ENCODE data around the gene MMP28. TPM values are rescaled to one million over a fixed set of nuclear protein-coding genes. Genes with fewer than 3 reads are reported as not detected.

MMP28 gene
- total RNA-seq, 1 donor from 2014 or later = 44.6 TPM

DNA sequence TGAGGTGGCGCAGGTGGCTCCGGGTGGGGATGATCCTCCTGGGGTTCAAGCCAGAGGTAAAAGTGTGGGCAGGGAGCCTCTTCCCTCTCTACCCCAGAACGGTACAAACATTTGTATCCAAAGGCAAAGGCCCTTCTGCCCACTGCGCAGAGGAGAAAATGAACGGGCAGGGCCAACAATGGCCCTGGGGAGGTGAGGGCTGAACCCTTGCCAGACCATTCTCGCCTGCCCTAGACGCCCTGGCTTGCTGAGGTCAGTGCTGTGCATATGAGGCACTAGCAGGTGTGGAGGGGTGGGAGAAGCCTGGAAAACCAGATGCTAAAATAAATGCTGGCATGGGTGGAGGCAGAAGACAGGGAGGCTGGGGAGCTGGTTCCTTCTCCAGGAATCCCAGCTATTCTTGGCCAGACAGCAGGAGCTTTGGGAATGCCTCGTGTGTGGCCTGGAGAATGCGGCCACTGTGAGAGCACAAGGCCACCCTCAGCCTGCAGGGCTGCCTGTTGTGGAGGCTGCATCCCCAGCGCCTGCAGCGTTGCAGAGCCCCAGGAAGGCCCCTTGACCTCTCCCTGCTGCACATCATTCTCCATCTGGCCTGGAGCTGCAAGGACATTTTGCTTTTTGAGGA lies 30.2 kb downstream of the MMP28 start:
- Histone ChIP-seq H3K36me3 (no peaks in the 10 kb centered on the region), H3K4me1 (peaks cover 2 to 10% of the 10 kb centered on the region in 2 donors), H3K27ac (no peak overlapping the region), H3K9me3 (no peaks in the 10 kb centered on the region), H3K4me3 (no peak overlapping the region), H3K27me3 (no peaks in the 10 kb centered on the region)
- TF ChIP-seq, protein P1, sequence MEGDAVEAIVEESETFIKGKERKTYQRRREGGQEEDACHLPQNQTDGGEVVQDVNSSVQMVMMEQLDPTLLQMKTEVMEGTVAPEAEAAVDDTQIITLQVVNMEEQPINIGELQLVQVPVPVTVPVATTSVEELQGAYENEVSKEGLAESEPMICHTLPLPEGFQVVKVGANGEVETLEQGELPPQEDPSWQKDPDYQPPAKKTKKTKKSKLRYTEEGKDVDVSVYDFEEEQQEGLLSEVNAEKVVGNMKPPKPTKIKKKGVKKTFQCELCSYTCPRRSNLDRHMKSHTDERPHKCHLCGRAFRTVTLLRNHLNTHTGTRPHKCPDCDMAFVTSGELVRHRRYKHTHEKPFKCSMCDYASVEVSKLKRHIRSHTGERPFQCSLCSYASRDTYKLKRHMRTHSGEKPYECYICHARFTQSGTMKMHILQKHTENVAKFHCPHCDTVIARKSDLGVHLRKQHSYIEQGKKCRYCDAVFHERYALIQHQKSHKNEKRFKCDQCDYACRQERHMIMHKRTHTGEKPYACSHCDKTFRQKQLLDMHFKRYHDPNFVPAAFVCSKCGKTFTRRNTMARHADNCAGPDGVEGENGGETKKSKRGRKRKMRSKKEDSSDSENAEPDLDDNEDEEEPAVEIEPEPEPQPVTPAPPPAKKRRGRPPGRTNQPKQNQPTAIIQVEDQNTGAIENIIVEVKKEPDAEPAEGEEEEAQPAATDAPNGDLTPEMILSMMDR (IDR thresholded peaks at IDR 0.05) = no peak
- intact Hi-C loops (cut with DNase I) = no loop called here
- no peak for DNase-seq (ENCODE audit: low spot score in 2 of 2)

DNA sequence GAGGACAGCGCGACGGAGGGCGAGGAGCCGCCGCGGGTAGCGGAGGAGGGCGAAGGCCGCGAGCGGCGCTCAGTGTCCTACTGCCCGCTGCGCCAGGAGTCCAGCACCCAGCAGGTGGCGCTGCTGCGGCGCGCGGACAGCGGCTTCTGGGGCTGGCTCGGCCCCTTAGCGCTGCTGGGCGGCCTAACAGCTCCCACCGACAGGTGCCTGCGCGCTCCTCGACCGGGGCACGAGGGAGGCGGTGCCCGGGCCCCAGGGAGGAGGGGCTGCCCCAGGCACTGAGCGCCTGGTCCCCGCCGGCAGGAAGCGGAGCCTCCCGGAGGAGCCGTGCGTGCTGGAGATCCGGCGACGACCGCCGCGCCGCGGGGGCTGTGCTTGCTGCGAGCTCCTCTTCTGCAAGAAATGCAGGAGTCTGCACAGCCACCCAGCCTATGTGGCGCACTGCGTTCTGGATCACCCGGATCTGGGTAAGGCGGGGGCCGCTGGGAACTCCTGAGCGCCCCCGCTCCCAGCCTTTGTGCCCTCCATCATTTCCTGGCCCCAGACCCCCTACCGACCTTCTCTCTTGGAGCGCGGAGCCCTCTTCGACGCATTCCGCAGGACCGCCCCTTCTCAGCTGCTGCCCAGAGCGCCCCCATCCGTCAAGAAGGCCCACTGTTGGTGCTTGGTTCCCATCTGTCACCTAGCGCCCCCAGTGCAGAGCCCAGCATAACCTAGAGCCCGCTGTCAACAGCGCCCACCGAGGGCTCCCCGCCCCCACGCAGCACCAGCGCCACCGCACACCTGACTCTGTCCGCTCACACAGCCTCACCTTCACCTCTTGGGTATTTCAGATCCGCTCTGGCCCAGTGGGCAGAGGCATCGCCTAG lies 31.1 kb downstream of the MMP28 start:
- Histone ChIP-seq H3K27ac (peak overlapping the region in 1 of 2 donors; percentile 40), H3K4me3 (peak overlapping the region; percentile 28 to 70), H3K36me3 (no peaks in the 10 kb centered on the region), H3K4me1 (peaks cover 2 to 10% of the 10 kb centered on the region in 2 donors), H3K27me3 (no peaks in the 10 kb centered on the region), H3K9me3 (no peaks in the 10 kb centered on the region)
- intact Hi-C loops (cut with DNase I) = loop anchor here (1.0 kb wide), 2 partner anchors 40 to 45 kb away; partner anchors contain the start of gene TAF15
- TF ChIP-seq, protein P1 (IDR thresholded peaks at IDR 0.05) = peak; percentile 91 to 98 (median 97)
- DNase-seq (ENCODE audit: low spot score in 2 of 2) = peak; percentile 23 to 91

DNA sequence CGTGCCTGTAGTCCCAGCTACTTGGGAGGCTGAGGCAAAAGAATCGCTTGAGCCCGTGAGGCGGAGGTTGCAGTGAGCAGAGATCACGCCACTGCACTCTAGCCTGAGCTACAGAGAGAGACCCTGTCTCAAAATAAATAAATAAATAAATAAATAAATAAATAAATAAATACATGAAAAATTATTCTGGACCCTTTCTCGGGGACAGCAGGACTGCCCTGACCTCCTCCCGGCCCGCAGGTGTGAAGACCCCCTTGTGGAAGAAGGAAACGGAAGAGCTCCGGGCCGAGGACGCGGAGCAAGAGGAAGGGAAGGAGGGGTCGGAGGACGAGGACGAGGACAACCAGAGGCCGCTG lies 31.7 kb downstream of the MMP28 start:
- Histone ChIP-seq H3K4me3 (peak overlapping the region; percentile 28 to 70), H3K4me1 (peaks cover 2 to 10% of the 10 kb centered on the region in 2 donors), H3K36me3 (no peaks in the 10 kb centered on the region), H3K9me3 (no peaks in the 10 kb centered on the region), H3K27me3 (no peaks in the 10 kb centered on the region), H3K27ac (no peak overlapping the region)
- intact Hi-C loops (cut with DNase I) = loop anchor here (1.0 kb wide), 2 partner anchors 41 to 46 kb away; partner anchors contain the start of gene TAF15
- no peak for DNase-seq (ENCODE audit: low spot score in 2 of 2)
- TF ChIP-seq, protein P1 (IDR thresholded peaks at IDR 0.05) = no peak

DNA sequence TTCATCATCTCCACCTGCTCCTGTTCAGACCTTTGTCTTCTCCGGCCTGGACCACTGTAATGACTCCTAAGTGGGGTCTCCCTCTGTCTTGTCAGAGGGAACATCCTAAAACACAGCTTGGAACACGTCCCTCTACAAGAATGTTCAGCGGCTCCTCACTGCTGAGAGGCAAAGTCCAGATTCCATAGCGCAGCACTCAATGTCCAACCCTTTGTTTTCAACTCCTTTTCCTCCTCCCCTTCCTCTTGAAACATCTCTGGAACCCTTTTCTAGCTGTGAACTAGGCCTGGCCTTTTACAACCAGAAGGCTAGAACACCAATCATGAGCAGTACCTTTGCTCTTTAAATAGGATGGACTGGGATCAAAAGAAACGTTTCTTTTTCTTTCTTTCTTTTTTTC lies 33.8 kb downstream of the MMP28 start:
- TF ChIP-seq, protein P1 (IDR thresholded peaks at IDR 0.05) = no peak
- H3K4me3 ChIP-seq = no peak overlapping the region
- H3K4me1 ChIP-seq = peaks cover 2 to 10% of the 10 kb centered on the region in 2 donors
- intact Hi-C loops (cut with DNase I) = no loop called here
- H3K36me3 ChIP-seq = no peaks in the 10 kb centered on the region
- DNase-seq (ENCODE audit: low spot score in 2 of 2) = no peak
- H3K9me3 ChIP-seq = no peaks in the 10 kb centered on the region
- no peaks in the 10 kb centered on the region for H3K27me3 ChIP-seq
- no peak overlapping the region for H3K27ac ChIP-seq

DNA sequence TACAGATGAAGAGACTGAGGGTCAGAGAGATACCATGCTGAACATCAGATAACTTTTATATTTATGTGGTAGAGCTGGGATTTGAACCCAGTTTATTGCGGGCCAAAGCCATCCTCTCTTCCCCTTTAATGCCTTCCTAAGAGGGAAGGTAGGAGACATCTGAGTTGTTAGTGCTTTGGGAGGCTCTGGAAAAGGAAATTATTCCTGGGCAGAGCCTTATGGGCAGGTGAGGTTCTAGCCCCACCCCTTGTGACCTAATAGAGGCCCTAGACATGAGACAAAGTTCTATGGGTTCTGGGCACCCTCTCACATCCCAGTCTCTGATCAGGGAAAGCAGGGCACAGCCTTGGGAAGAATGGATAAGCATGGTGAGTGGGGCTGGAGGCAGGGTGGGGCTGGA lies 34.9 kb downstream of the MMP28 start, which contains the start of gene C17orf50:
TSS of gene C17orf50 (plus strand) at position 301 of the 400 bp plus-strand sequence. CDS start at position 356, 55 bp downstream.
- Histone ChIP-seq H3K36me3 (no peaks in the 10 kb centered on the region), H3K27ac (no peak within 1 kb of the TSS), H3K4me3 (no peak within 1 kb of the TSS), H3K27me3 (no peaks in the 10 kb centered on the region), H3K9me3 (no peaks in the 10 kb centered on the region), H3K4me1 (peaks cover 2 to 10% of the 10 kb centered on the region in 2 donors)
- TF ChIP-seq, protein P1 (IDR thresholded peaks at IDR 0.05) = no peak
- intact Hi-C loops (cut with DNase I) = no loop called here
- no peak for DNase-seq (ENCODE audit: low spot score in 2 of 2)
